ENCODE data around the gene ADAP1.

Gene ADAP1

DNA sequence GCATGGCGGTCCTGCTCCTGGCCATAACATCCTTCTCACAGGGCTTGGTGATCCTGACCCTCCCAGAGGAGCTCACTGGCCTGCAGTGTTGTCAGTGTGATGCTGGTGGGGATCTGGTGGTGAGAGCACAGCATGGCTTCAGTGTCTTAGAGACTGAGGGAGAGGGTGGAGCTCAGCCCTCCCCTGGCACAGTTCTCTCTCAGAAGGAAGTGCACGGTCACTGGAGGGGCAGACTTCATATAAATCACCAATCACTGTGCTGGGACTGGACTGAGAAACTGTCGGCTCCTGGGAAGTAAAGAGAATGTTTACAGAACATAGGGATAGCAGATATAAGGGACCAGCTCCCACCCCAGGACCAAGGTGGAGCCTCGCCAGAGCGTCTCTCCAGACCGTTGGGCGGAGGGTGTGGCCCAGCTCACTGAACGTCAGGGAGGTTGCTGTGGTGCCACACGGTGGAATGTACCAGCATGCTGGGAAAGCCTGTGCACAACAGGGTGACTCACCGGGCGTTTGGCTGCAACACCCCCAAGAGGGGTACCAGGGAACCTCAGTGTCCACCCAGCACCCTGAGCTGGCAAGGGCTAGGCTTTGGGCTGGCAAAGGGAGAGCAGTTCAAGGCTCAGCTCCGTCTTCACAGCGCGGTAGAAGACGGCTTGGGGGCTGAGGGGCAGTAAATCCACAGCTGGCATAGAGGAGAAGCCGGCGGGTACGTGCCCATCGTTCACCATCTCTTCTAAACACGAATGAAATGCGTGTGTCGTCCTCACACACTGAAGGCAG lies 86.9 kb downstream of the ADAP1 start:
- in situ Hi-C loops (cut with HindIII; ENCODE audit: low pct_ligation_motif_present, low pct_unique_long_range_greater_than_20kb, low sequenced_read_pairs) = no loop called here
- peak; percentile 90 for DNase-seq

- DNase-seq = peak; percentile 50
- in situ Hi-C loops (cut with HindIII; ENCODE audit: low pct_ligation_motif_present, low pct_unique_long_range_greater_than_20kb, low sequenced_read_pairs) = no loop called here
Observed at GRCh38 chr7:867001-867405, 87.5 kb downstream of the ADAP1 start.

DNA sequence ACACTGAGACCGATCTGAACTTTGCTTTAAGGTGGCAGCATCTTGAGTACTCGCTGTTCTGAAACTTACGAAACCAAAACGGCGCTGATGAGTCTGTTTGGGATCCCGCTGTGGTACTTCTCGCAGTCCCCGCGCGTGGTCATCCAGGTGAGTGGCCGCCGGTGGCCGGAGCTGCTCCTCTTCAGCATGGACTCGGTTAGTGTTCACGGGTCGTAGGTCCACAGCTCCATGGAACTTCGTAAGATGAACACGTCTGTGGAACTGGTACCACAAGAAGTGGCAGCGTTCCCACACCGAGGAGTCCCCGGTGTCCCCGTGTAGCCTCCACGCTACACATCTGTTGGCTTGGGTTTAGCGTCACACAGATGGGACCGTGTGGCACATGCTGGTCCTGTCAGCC lies 88.6 kb downstream of the ADAP1 start:
- in situ Hi-C loops (cut with HindIII; ENCODE audit: low pct_ligation_motif_present, low pct_unique_long_range_greater_than_20kb, low sequenced_read_pairs) = no loop called here
- no peak for DNase-seq

GRCh38 chr7:863106-863505 lies 91.4 kb downstream of the ADAP1 start:
- no peak for DNase-seq
- in situ Hi-C loops (cut with HindIII; ENCODE audit: low pct_ligation_motif_present, low pct_unique_long_range_greater_than_20kb, low sequenced_read_pairs) = no loop called here

DNA sequence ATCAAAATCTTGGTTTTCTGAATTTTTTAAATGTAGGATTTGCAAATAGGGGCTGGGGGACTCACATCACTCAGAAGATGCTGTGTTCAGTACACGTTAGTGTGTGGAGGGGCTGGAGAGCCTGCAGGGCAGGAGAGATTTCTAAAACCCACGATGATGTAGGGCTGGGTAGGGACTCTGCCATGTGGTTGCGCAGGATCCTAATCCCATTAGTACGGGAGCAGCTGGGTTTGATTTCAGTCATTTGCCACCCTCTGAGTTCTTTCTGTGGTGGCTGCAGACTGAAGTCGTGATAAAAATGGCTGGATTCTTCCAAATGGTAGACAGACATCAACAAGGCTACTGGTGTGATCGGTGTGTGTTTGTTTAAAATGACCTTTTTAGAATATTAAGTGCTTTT lies 92.3 kb downstream of the ADAP1 start:
- in situ Hi-C loops (cut with HindIII; ENCODE audit: low pct_ligation_motif_present, low pct_unique_long_range_greater_than_20kb, low sequenced_read_pairs) = no loop called here
- DNase-seq = no peak

GRCh38 chr7:861222-861621 lies 93.3 kb downstream of the ADAP1 start:
- no peak for DNase-seq
- in situ Hi-C loops (cut with HindIII; ENCODE audit: low pct_ligation_motif_present, low pct_unique_long_range_greater_than_20kb, low sequenced_read_pairs) = no loop called here

DNA sequence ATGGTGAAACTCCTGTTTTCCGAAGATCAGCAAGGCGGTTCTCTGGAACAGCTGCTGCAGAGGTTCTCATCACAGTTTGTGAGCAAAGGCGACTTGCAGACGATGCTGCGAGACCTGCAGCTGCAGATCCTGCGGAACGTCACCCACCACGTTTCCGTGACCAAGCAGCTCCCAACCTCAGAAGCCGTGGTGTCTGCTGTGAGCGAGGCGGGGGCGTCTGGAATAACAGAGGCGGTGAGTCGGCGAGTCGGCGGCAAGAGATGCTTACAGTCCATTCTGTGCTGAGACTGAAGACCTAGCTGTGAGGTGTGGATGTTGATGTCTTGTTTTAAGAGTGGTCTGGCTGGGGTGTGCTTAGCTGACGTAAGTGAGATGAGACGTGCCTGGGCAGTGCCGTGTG lies 94.3 kb downstream of the ADAP1 start:
- in situ Hi-C loops (cut with HindIII; ENCODE audit: low pct_ligation_motif_present, low pct_unique_long_range_greater_than_20kb, low sequenced_read_pairs) = no loop called here
- no peak for DNase-seq

GRCh38 chr7:859359-860030 lies 95.0 kb downstream of the ADAP1 start:
- no peak for DNase-seq
- in situ Hi-C loops (cut with HindIII; ENCODE audit: low pct_ligation_motif_present, low pct_unique_long_range_greater_than_20kb, low sequenced_read_pairs) = no loop called here

DNA sequence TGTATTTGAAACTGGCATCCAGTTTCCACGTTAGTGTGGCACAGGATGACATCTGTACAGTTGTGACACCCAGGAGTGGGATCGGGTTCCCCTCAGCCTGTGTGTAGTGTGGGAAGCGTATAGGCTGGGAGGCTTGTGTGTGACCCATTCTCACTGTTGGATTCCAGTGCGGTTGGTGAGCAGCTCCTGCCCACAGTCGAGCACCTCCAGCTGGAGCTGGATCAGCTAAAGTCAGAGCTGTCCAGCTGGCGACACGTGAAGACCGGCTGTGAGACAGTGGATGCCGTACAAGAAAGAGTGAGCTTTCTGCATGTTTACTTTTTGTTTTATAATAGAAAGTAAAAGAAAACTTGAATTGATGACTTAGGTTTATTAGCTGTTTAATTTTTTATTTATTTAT lies 96.8 kb downstream of the ADAP1 start:
- in situ Hi-C loops (cut with HindIII; ENCODE audit: low pct_ligation_motif_present, low pct_unique_long_range_greater_than_20kb, low sequenced_read_pairs) = no loop called here
- DNase-seq = no peak

- in situ Hi-C loops (cut with HindIII; ENCODE audit: low pct_ligation_motif_present, low pct_unique_long_range_greater_than_20kb, low sequenced_read_pairs) = no loop called here
- no peak for DNase-seq
Observed at GRCh38 chr7:856444-857095, 97.9 kb downstream of the ADAP1 start.

- DNase-seq = no peak
- in situ Hi-C loops (cut with HindIII; ENCODE audit: low pct_ligation_motif_present, low pct_unique_long_range_greater_than_20kb, low sequenced_read_pairs) = no loop called here
Observed at GRCh38 chr7:855686-856369, 98.7 kb downstream of the ADAP1 start.

DNA sequence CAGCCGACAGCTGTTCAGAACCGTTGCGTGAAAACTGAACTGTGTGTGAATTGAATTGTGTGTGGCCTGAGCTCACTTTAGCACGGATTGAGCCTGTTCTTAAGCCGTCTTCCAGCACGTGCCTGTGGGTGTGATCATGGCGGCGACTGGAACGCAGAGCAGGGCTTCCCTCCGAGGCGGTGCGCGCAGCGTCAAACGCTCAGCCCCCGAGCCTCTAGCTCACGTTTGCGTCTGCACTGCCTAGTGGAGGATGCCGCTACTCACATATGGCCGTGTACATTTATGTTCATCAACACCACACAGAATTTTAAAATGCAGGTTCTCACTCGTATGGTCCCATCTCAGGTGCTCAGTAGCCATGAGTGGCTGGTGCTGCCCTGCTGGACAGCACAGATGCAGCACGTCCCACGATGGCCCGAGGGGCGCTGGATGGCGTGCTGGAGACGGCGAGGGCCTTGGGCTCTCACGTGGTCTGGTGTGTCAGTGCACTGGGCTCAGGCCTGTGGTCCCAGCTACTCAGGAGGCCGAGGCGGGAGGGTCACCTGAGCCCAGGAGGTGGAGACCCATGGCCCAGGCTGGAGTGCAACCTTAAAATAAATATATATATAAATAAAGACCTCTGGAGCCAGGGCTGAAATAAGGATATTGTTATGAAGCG lies 100.2 kb downstream of the ADAP1 start:
- no peak for DNase-seq
- in situ Hi-C loops (cut with HindIII; ENCODE audit: low pct_ligation_motif_present, low pct_unique_long_range_greater_than_20kb, low sequenced_read_pairs) = no loop called here

- in situ Hi-C loops (cut with HindIII; ENCODE audit: low pct_ligation_motif_present, low pct_unique_long_range_greater_than_20kb, low sequenced_read_pairs) = no loop called here
- DNase-seq = no peak
Observed at GRCh38 chr7:853366-854117, 100.9 kb downstream of the ADAP1 start.

DNA sequence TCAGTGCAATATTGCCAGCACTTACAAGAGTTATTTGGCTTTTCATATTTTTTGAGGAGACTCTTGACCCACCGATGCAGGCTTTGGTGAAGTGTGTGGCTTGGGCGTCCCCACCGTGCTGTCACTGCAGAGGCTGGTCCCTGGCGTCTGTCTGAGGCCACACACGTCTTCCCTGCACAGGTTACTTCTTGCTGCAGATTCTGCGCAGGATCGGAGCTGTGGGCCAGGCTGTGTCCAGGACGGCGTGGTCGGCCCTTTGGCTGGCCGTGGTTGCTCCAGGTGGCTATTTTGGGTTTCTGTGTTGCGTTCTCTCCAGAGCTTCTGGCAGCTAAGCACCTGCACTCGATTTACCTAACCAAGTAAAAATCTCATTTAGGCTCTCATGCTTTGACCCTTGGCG lies 103.3 kb downstream of the ADAP1 start:
- in situ Hi-C loops (cut with HindIII; ENCODE audit: low pct_ligation_motif_present, low pct_unique_long_range_greater_than_20kb, low sequenced_read_pairs) = no loop called here
- DNase-seq = no peak

DNA sequence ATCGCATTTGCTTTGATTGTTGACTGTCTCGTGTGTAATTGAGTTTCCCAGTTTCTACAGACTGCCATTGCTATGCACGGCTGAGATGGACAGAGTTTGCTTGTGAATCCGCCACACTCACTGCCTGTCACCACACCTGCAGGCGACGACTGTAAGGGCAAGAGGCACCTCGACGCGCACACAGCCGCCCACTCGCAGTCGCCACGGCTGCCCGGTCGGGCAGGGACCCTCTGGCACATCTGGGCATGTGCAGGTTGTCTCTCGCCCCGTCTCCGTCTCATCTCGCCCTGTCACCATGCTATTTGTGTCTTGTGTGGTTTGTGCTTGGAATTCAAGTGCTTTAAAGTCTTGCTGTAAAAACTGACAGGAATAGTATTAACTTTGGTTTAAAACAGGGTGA lies 104.7 kb downstream of the ADAP1 start:
- in situ Hi-C loops (cut with HindIII; ENCODE audit: low pct_ligation_motif_present, low pct_unique_long_range_greater_than_20kb, low sequenced_read_pairs) = no loop called here
- no peak for DNase-seq

DNA sequence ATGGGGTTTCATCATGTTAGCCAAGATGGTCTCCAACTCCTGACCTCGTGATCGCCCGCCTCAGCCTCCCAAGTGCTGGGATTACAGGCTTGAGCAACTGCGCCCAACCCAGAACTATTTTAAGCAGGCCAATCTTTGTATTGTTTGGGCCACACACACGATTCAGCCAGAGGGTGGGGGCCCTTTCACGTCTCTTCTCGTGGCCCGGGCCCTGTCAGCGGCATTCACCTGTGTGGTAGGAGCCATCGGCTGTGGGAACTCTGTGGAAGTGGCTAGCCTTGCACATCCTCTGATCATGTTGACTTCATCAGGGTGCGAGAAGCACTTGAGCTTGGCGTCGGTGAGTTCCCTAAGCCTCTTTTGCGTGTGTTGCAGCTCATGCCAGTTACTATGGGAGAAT lies 105.3 kb downstream of the ADAP1 start:
- in situ Hi-C loops (cut with HindIII; ENCODE audit: low pct_ligation_motif_present, low pct_unique_long_range_greater_than_20kb, low sequenced_read_pairs) = no loop called here
- DNase-seq = no peak

All from ACHN (cell line).